HG02943 (cell line): Measurements from ENCODE around the gene AGXT.

Experiments
- ATAC-seq: cut with Tn5 transposase; IDR thresholded peaks from one replicate; pipeline ENCODE4 v1.9.1; 2021; ENCODE audit warnings: mild to moderate bottlenecking, low read depth, moderate library complexity; ENCODE audit not compliant: unreplicated experiment

AGXT gene

DNA sequence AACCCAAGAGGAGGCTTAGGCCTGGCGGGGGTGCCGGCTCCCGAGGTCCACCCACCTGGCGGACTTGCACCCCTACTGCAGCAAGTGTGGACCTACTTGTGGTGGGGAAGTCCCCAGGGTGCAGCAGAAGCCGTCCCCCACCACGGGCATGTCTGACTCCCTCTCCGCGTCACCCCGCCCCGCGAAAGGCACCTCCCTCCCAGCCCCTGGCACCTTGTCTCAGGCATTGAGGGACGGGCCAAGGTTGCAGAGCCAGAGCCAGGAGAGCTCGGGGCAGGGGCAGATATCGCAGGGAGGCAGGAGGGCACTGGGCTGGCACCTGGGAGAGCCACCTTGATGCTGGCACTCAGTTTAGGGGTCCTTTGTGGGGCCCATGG, 56.6 kb downstream of the AGXT start:
- ATAC-seq: no peak

DNA sequence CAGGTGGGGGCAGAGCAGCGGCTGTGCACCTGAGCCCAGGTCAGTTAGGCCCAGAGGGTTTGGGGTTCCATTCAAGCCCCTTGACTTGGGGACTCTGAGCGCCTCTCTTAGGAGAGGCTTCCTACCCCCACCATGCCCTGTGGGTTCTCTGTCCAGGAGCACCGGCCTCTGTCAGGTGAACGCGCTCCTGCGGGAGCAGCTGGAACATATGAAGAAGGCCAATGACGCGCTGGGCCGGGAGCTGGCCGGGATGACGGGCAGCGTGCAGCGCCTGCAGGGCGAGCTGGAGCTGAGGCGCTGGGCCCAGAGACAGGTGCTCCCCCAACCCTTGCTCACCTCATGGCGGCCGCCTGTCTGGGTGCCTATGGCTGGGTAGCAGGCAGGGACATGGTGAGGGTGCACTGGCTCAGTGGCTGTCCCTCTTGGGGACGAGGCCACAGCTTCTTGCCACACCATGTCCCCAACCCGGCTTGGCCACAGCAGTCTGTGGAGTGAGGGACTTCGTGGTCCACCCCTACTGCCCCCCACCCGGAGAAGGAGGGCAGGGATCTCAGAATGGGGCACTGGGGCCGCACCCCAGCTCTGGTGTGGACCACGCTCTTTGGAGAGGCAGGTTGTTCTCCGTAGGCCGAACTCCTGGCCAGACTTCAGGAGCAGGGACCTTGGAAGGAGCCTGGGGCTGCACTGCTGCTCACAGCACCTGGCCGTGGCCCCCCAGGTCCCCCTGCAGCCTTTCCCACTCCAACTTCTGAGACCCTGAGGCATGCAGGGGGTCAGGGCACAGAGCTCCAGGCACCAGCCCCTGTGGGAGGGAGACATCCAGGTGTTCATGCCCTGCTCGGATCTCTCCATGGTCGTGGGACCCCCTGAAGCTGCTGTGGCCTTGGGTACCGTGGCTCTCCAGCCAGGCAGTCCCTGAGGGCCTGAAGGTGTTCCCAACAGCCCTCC, 57.2 kb downstream of the AGXT start:
- no peak for ATAC-seq

DNA sequence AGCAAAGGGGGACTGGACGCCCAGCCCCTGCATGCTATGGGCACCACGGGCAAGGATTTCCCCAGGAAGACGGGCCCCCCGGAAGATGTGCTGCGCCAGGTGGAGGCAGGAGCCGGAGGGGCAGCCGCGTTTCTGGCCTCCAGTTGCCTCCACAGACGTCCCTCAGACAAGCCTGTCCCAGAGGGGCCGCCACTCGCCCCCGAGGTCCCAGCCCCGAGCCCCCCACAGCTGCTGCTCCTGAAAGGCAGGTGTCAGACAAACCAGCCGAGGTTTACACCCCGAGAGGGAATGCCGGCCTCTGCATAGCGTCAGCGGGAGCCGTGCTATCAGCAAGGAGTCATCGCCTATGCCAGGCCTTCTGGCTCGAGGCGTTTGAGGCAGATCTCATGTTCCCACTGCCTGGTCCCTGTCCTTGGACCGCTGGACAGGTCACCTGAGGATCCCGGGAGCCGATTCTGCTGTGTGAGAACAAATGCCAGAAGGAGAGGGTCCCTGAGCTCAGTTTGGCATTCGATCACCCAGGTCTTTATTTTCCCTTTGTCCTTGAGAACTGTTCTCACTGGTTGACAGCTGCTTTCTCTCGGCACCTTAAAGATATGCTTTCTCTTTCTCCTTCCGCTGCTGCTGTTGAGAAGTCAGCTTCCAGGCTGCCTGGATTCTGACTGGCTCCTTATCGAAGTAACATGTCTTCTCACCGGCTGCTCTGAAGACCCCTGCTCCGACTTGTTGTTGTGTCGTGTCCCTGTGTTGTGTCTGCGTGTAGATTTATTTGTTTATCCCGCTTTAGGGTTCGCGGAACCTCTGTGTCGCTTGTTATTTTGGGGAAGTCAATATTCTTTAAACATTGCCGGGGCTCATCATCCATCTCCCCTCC, 58.1 kb downstream of the AGXT start:
- ATAC-seq: no peak

DNA sequence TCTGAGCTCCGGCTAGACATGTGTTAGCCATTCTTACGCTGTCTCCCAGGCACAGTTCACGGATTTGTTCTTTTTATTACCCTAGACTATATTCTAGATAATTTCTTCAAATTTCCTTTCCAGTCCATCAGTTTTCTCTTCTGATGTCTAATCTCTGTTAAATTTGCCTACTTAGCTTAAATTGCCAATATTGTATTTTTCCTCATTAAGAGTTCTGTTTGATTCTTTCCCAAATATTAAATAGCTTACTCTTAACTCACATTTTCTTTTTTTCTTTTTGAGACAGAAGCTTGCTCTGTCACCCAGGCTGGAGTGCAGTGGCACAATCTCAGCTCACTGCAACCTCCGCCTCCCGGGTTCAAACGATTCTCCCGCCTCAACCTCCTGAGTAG, 58.8 kb downstream of the AGXT start:
- ATAC-seq: no peak

DNA sequence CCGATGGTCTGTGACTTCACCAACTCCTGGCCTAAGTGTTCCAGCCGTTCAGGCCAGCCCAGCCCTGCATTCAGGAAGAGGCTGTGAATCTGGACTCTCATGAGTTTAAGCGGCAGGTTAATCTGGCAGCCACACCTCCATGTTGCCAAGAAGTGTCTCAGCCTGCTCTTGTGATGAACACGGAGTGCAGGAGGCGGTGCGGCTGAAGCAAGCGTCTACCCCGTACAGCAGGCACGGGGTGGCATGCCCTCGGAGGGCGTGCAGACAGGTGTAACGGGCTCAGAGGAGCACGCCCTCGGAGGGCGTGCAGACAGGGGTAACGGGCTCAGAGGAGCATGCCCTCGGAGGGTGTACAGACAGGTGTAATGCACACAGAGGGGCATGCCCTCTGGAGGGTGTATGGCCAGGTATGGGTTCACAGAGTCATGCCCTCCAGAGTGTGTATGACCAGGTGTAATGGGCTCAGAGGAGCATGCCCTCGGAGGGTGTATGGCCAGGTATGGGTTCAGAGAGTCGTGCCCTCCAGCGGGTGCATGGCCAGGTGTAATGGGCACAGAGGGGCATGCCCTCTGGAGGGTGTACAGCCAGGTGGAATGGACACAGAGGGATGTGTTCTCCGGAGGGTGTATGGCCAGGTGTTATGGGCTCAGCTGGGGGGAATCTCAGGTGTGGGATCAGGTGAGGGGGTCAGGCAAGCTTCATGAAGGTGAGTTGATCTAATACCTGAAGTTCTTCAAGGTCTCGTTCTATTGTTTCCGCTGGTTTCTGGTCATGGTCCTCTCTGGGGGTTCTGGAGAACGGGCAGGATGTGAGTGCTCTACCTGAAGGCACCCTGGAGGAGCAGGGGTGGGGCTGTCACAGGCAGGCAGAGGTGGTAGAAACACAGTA, 60.1 kb downstream of the AGXT start:
- no peak for ATAC-seq

DNA sequence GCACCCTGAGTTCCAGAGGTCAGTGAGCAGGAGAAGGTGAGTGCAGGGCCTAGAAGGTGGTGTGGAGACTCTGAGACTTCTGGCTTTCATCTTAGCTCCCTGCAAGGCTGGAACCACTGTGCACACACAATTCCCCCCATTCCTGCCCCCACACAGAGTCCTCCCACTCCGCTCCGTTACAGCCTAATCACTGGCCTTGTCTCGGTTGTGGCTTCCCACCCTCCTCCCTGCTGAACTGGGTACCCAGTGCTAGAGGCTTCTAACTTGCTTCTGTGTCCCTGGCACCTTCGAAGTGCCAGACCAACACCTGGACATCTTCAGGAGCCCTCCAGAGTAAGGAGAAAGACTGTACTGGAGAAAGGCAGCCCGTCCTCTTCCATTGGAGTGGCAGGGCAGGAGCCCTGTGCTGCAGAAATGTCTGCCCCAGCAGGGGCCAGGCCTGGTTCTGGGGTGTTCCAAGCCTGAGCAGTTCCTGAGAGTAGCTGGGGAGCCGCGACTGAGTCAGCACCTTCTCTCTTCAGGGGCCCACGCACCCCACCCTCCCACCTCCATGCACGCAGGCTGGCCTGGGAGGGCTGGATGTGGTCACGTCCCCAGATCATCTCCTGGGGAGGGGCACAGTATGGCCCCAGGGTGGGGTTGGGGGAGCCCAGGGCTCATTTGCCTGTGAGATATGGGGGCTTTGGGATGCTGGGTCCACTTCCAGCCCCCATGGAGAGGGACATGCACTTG, 60.9 kb downstream of the AGXT start:
- no peak for ATAC-seq
